ENCODE measurements around the gene MFSD2A.

The MFSD2A gene

GRCh38 chr1:39907528-39908453 is 47.2 kb upstream of the MFSD2A start:
- ATAC-seq, result no peak
- no peak for TF ChIP-seq TCF4 (CRISPR knock-in tag; IDR thresholded peaks at IDR 0.05; ENCODE audit: borderline replicate concordance)
- TF ChIP-seq BACH2 (CRISPR knock-in tag; IDR thresholded peaks at IDR 0.05; ENCODE audit: borderline replicate concordance), result no peak
- no peak for TF ChIP-seq OSR1 (CRISPR knock-in tag; IDR thresholded peaks at IDR 0.05)
- TF ChIP-seq ISL1 (CRISPR knock-in tag; IDR thresholded peaks at IDR 0.05), result no peak
- TF ChIP-seq CREB5 (CRISPR knock-in tag; IDR thresholded peaks at IDR 0.05; ENCODE audit: low read depth), result no peak
- TF ChIP-seq RARB (CRISPR knock-in tag; IDR thresholded peaks at IDR 0.05), result no peak
- TF ChIP-seq GLIS3 (CRISPR knock-in tag; IDR thresholded peaks at IDR 0.05), result no peak
- no peak for TF ChIP-seq PPARA (CRISPR knock-in tag; IDR thresholded peaks at IDR 0.05; ENCODE audit: borderline replicate concordance)
- TF ChIP-seq ARNTL (CRISPR knock-in tag; IDR thresholded peaks at IDR 0.05; ENCODE audit: borderline replicate concordance, low read depth), result no peak
- TF ChIP-seq SNAI2 (CRISPR knock-in tag; IDR thresholded peaks at IDR 0.05), result no peak
- no peak for TF ChIP-seq CSRNP3 (CRISPR knock-in tag; IDR thresholded peaks at IDR 0.05)
- no peak for TF ChIP-seq PATZ1 (CRISPR knock-in tag; IDR thresholded peaks at IDR 0.05; ENCODE audit: borderline replicate concordance)

- ATAC-seq, result no peak
- no peak for TF ChIP-seq ZNF70 (CRISPR knock-in tag; IDR thresholded peaks at IDR 0.05)
- TF ChIP-seq CREB5 (CRISPR knock-in tag; IDR thresholded peaks at IDR 0.05; ENCODE audit: low read depth), result no peak
- no peak for TF ChIP-seq CSDC2 (CRISPR knock-in tag; IDR thresholded peaks at IDR 0.05)
- TF ChIP-seq ISL1 (CRISPR knock-in tag; IDR thresholded peaks at IDR 0.05), result no peak
- TF ChIP-seq TSHZ2 (CRISPR knock-in tag; IDR thresholded peaks at IDR 0.05), result no peak
- no peak for TF ChIP-seq ZC3H10 (CRISPR knock-in tag; IDR thresholded peaks at IDR 0.05)
- no peak for TF ChIP-seq OSR1 (CRISPR knock-in tag; IDR thresholded peaks at IDR 0.05)
- TF ChIP-seq CSRNP3 (CRISPR knock-in tag; IDR thresholded peaks at IDR 0.05), result no peak
- TF ChIP-seq ZNF8 (CRISPR knock-in tag; IDR thresholded peaks at IDR 0.05), result no peak
- no peak for TF ChIP-seq RARB (CRISPR knock-in tag; IDR thresholded peaks at IDR 0.05)
- no peak for TF ChIP-seq TCF4 (CRISPR knock-in tag; IDR thresholded peaks at IDR 0.05; ENCODE audit: borderline replicate concordance)
These were observed 46.4 kb upstream of the MFSD2A start for GRCh38 chr1:39908534-39908933.

GRCh38 chr1:39910263-39910662 is 44.7 kb upstream of the MFSD2A start:
- ATAC-seq, result no peak
- TF ChIP-seq TCF4 (CRISPR knock-in tag; IDR thresholded peaks at IDR 0.05; ENCODE audit: borderline replicate concordance) (no peak), ISL1 (CRISPR knock-in tag; IDR thresholded peaks at IDR 0.05) (no peak), CSDC2 (CRISPR knock-in tag; IDR thresholded peaks at IDR 0.05) (no peak), PATZ1 (CRISPR knock-in tag; IDR thresholded peaks at IDR 0.05; ENCODE audit: borderline replicate concordance) (no peak), GLIS3 (CRISPR knock-in tag; IDR thresholded peaks at IDR 0.05) (no peak), TSHZ2 (CRISPR knock-in tag; IDR thresholded peaks at IDR 0.05) (no peak), BACH2 (CRISPR knock-in tag; IDR thresholded peaks at IDR 0.05; ENCODE audit: borderline replicate concordance) (no peak), ZFP3 (CRISPR knock-in tag; IDR thresholded peaks at IDR 0.05) (no peak)
